Ascending aorta (tissue), 2 donors: Measurements from ENCODE around the gene NEK10. TPM values are rescaled to one million over a fixed set of nuclear protein-coding genes. Genes with fewer than 3 reads are reported as not detected.

Experiments used
- DNase-seq, 2 donors: peaks; one replicate each; pipeline ENCODE4 v3.0.0-alpha.2; 2019; ENCODE audit warnings: low spot score in 2 of 2
- H3K27ac ChIP-seq, 2 donors: fragments of 200-600 bp; sonication (generic); one replicate each; pipeline ENCODE4 v1.5.1; 2016 to 2017; ENCODE audit warnings: mild to moderate bottlenecking in 1 of 2
- H3K27me3 ChIP-seq: fragments of 200-600 bp; sonication (generic); one replicate; pipeline ENCODE4 v1.5.1; 2017
- H3K36me3 ChIP-seq, 2 donors: fragments of 200-600 bp; sonication (generic); one replicate each; pipeline ENCODE4 v1.5.1; 2016
- H3K4me1 ChIP-seq, 2 donors: fragments of 200-600 bp; sonication (generic); one replicate each; pipeline ENCODE4 v1.5.1; 2016 to 2017; ENCODE audit warnings: mild to moderate bottlenecking in 1 of 2
- H3K4me3 ChIP-seq, 2 donors: fragments of 200-600 bp; sonication (generic); one replicate each; pipeline ENCODE4 v1.5.1; 2016 to 2017; ENCODE audit warnings: mild to moderate bottlenecking in 1 of 2
- H3K9me3 ChIP-seq, 2 donors: fragments of 200-600 bp; sonication (generic); one replicate each; pipeline ENCODE4 v1.5.1; 2016
- CTCF ChIP-seq, 3 experiments: fragments of 200-600 bp in 2 of 3; fragments of 450-650 bp in 1 of 3; sonication (generic) in 2 of 3; IDR thresholded peaks; one replicate each; pipeline ENCODE4 v1.5.1; 2016 to 2019; ENCODE audit warnings: antibody characterized with exemption in 3 of 3, mild to moderate bottlenecking in 1 of 3, moderate library complexity in 1 of 3
- intact Hi-C: fragments of 100-400 bp; cut with DNase I; formaldehyde crosslinking; loops from one replicate; pipeline ENCODE4 v1.15.1; 2023
- total RNA-seq: library from RNA; depleted of rRNA; stranded (reverse); fragments of >200 nt; gene quantifications from one replicate; pipeline ENCODE4 v1.1.0, GENCODE V29; 2016

NEK10 gene
- total RNA-seq, 1 donor from 2014 or later: not detected

- intact Hi-C loops: no loop called here
- Histone ChIP-seq H3K4me3 (no peak overlapping the region), H3K4me1 (no peaks in the 10 kb centered on the region), H3K9me3 (no peaks in the 10 kb centered on the region), H3K27me3 (no peaks in the 10 kb centered on the region), H3K27ac (no peak overlapping the region), H3K36me3 (no peaks in the 10 kb centered on the region)
- DNase-seq: no peak
- TF ChIP-seq CTCF (IDR thresholded peaks at IDR 0.05): no peak
Observed at GRCh38 chr3:27115352-27115751, 253.8 kb downstream of the NEK10 start.

- Histone ChIP-seq H3K27me3 (no peaks in the 10 kb centered on the region), H3K9me3 (no peaks in the 10 kb centered on the region), H3K4me3 (no peak overlapping the region), H3K27ac (no peak overlapping the region), H3K36me3 (no peaks in the 10 kb centered on the region), H3K4me1 (no peaks in the 10 kb centered on the region)
- intact Hi-C loops: no loop called here
- TF ChIP-seq CTCF (IDR thresholded peaks at IDR 0.05): no peak
- DNase-seq: no peak
Observed at GRCh38 chr3:27114684-27115083, 254.5 kb downstream of the NEK10 start.

GRCh38 chr3:27114129-27114528 is 255.1 kb downstream of the NEK10 start:
- no peak overlapping the region for H3K4me3 ChIP-seq
- no peaks in the 10 kb centered on the region for H3K27me3 ChIP-seq
- no peaks in the 10 kb centered on the region for H3K36me3 ChIP-seq
- no peaks in the 10 kb centered on the region for H3K9me3 ChIP-seq
- TF ChIP-seq CTCF (IDR thresholded peaks at IDR 0.05): no peak
- H3K27ac ChIP-seq: no peak overlapping the region
- no peaks in the 10 kb centered on the region for H3K4me1 ChIP-seq
- no peak for DNase-seq
- intact Hi-C loops: no loop called here

- Histone ChIP-seq H3K9me3 (no peaks in the 10 kb centered on the region), H3K27ac (no peak overlapping the region), H3K27me3 (no peaks in the 10 kb centered on the region), H3K36me3 (no peaks in the 10 kb centered on the region), H3K4me3 (no peak overlapping the region), H3K4me1 (no peaks in the 10 kb centered on the region)
- DNase-seq: no peak
- TF ChIP-seq CTCF (IDR thresholded peaks at IDR 0.05): no peak
- intact Hi-C loops: no loop called here
Observed at GRCh38 chr3:27110020-27110419, 259.2 kb downstream of the NEK10 start.

- no peaks in the 10 kb centered on the region for H3K4me1 ChIP-seq
- TF ChIP-seq CTCF (IDR thresholded peaks at IDR 0.05): no peak
- intact Hi-C loops: no loop called here
- H3K9me3 ChIP-seq: no peaks in the 10 kb centered on the region
- H3K36me3 ChIP-seq: no peaks in the 10 kb centered on the region
- no peaks in the 10 kb centered on the region for H3K27me3 ChIP-seq
- no peak for DNase-seq
- H3K27ac ChIP-seq: no peak overlapping the region
- no peak overlapping the region for H3K4me3 ChIP-seq
Observed at GRCh38 chr3:27108322-27108721, 260.9 kb downstream of the NEK10 start.

GRCh38 chr3:27105904-27106303 is 263.3 kb downstream of the NEK10 start:
- H3K36me3 ChIP-seq: no peaks in the 10 kb centered on the region
- H3K4me3 ChIP-seq: no peak overlapping the region
- no peak for DNase-seq
- intact Hi-C loops: no loop called here
- no peak overlapping the region for H3K27ac ChIP-seq
- H3K4me1 ChIP-seq: no peaks in the 10 kb centered on the region
- H3K9me3 ChIP-seq: no peaks in the 10 kb centered on the region
- no peaks in the 10 kb centered on the region for H3K27me3 ChIP-seq
- no peak for TF ChIP-seq CTCF (IDR thresholded peaks at IDR 0.05)
